ENCODE results near the gene PDXP.
"Not testable (repeated sequence)": the region's sequence is repeated elsewhere in the genome, so short reads cannot be mapped to it uniquely, and the experiment has no call there.

Gene PDXP

DNA sequence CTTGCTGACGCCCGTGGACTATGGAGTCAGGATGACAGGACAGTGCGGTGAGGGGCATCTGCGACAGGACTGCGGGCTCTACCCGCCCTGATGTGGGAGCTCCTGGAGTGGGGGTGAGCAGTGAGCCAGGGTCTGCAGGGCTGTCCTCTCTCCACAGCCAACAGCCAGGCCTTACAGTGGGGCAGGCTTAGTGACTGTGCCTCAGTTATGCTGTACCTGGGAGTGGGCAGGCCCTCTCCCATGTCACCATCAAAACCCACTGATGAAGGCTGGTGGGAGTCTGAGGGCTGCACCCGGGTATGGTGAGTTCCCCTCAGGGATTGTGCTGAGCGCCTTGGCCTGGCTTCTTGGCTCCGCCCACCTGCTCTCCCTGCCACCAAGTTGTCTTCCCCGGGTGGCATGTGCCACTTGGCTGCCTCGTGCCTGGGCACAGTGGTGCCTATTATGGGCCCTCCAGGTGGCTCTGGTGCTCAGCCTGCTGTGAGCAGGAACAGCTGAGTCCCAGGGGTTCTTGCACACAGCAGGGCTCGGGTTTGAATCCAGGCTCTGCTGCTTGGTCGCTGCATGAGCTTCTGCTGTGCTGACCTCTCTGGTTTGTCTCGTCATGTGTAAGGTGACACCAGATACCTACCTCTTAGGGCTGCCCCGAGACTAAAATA, 34.2 kb downstream of the PDXP start:
- no peak for FAIRE-seq

DNA sequence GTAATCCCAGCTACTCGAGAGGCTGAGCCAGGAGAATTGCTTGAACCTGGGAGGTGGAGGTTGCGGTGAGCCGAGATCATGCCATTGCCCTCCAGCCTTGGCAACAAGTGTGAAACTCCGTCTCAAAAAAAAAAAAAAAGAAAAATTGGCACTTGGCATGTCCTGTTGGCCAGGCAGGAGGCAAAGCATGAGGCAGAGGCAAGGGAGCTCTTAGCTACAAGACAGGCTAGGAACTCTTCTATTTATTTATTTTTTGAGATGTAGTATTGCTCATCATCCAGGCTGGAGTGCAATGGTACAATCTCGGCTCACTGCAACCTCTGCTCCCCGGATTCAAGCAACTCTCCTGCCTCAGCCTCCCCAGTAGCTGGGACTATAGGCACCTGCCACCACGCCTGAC, 35.6 kb downstream of the PDXP start:
- DNase-seq (ENCODE audit: insufficient read length, low spot score); FAIRE-seq: not testable (repeated sequence)

More for the DNA sequence above, 34.2 kb downstream of the PDXP start:
- no peak for DNase-seq (ENCODE audit: insufficient read length, low spot score)

DNA sequence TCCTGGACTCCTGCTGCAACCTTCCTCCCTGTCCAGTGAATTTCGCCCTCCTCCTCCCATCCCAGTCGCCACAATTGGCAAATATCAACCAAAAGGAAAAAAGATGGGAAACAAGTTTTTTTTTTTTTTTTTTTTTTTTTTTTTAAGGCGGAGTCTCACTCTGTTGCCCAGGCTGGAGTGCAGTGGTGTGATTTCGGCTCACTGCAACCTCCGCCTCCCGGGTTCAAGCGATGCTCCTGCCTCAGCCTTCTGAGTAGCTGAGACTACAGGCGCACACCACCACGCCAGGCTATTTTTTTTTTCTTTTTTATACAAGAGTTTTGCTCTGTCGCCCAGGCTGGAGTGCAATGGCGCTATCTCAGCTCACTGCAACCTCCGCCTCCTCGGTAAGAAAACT, 37.7 kb downstream of the PDXP start:
- FAIRE-seq = not testable (repeated sequence)

DNA sequence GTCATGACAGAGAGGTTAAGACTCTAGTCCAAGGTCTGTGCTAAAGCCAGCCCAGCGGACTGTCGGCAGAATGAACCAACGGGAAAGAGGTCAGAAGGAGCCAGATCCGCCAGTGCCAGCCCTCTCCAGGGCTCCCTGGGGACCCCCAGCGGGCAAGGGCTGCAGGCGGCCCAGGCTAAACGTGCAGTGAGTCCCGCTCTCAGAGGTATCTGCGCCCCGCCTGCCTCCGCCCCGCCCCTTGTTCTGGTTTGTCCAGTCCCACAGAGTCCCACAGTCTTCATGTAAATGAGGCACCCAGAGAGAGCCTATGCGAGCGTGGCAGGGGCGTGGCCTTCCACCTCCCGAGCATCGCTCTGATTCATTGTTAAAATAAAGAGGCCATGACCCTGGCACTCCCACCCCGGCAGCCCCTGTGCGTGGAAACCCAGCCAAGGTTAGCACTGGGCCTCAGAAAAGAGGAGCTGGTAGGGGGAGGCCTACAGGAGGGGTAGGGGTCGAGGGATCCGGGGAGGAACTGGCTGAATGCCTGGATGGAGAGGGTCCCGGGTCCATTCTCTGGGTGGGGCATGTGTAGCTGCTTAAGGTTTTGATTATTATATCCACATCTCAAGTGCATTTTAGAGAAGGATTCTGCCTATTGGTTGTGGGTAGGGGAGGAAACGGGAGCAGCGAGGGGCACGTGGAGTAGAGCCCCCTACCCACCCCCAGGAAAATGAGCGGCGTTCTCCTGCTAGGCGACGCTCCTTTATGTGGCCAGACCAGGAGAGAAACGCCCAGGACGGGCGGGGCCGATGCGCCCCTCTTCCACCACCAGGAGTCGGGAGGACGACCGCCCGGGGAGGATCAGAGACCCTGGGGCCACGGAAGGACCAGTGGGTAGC, 38.4 kb downstream of the PDXP start, which contains the start of gene TRIOBP:
Gene TRIOBP, plus strand, starts transcription at position 392 of the 881 bp plus-strand sequence. CDS start 4,318 bp downstream, outside the sequence.
- DNase-seq (ENCODE audit: insufficient read length, low spot score) = peak; percentile 87
- peak; percentile 90 for FAIRE-seq

More for the DNA sequence above, 37.7 kb downstream of the PDXP start:
- not testable (repeated sequence) for DNase-seq (ENCODE audit: insufficient read length, low spot score)

DNA sequence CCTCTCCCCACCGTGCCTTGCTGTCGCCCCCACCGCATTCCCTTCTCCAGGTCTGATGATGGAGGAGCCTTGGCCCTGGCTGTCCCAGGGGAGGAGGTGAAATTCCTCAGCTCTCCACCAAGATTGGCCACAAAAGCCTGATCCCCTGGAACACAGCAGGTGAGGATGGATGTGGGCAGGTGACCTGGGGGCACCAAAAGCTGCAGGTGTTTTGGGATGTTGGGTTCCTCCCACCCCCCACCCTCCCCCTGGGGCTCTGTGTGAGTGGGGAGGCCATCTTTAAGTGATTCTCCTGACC, 39.0 kb downstream of the PDXP start:
- FAIRE-seq = no peak
- no peak for DNase-seq (ENCODE audit: insufficient read length, low spot score)

DNA sequence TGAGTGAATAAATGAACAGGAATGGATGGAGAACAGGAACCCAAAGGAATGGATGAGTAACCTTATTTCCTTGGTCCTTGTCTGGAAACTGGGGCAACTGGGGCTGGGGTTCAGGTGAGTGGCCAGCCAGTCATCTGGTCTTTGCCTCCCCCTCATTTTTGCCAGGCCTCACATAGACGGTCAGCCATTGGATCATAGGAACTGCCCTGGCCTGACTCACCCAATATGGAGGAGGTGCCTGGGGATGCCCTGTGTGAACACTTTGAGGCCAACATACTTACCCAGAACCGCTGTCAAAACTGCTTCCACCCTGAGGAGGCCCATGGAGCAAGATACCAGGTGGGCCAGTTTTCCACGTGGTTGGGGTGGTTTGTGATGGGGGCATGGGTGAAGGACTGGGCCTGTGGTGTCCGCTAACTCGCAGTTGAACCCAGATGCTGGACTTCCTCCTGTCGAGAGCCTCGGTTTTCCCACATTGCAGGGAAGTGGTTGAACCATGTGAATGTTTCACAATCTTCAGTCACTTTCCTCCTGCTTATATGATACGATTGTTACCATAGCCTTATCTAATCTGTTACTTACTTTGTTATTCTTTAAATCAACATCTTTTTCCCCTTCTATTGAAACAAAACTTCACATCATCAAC, 42.7 kb downstream of the PDXP start:
- DNase-seq (ENCODE audit: insufficient read length, low spot score) (no peak), FAIRE-seq (no peak)

DNA sequence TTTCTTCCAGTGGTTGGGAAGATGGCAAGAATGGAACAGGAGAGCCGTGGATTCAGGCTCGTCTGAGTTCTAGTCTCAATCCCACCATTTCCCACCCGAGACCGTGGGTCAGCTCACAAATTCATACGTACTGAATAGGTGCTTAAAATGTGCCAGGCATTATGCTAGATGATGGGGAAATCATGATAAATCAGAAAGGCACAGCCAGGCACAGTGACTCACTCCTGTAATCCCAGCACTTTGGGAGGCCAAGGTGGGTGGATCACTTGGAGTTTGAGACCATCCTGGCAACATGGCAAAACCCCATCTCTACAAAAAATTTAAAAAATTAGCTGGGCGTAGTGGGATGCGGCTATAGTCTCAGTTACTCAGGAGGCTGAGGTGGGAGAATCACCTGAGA, 45.4 kb downstream of the PDXP start:
- no peak for DNase-seq (ENCODE audit: insufficient read length, low spot score)
- no peak for FAIRE-seq

DNA sequence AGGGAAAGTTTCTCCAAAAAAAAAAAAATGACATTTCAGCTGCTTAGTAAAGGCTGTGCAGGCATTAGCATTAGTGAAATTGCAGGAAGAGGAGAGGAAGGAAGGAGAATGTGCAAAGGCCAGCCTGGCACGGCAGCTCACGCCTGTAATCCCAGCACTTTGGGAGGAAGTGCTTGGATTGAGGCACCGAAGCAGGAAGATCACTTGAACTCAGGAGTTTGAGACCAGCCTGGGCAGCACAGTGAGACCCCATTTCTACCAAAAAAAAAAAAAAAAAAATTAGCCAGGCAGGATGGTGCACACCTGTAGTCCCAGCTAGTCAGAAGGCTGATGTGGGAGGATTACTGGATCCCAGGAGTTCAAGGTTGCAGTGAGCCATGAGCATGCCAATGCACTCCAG, 46.1 kb downstream of the PDXP start:
- no peak for FAIRE-seq
- no peak for DNase-seq (ENCODE audit: insufficient read length, low spot score)

DNA sequence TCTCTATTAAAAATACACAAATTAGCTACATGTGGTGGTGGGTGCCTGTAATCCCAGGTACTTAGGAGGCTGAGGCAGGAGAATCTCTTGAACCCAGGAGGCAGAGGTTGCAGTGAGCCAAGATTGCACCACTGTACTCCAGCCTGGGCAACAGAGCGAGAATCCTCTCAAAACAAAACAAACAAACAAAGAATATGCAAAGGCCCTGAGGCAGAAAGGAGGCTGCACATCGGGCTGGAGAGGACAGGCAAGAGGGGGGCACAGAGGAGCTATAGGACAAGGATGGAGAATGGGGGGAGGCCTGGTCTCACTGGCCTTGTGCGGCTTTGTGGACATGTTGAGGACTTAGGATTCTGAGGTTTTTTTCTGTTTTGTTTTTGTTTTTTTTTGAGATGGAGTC, 46.7 kb downstream of the PDXP start:
- no peak for DNase-seq (ENCODE audit: insufficient read length, low spot score)

DNA sequence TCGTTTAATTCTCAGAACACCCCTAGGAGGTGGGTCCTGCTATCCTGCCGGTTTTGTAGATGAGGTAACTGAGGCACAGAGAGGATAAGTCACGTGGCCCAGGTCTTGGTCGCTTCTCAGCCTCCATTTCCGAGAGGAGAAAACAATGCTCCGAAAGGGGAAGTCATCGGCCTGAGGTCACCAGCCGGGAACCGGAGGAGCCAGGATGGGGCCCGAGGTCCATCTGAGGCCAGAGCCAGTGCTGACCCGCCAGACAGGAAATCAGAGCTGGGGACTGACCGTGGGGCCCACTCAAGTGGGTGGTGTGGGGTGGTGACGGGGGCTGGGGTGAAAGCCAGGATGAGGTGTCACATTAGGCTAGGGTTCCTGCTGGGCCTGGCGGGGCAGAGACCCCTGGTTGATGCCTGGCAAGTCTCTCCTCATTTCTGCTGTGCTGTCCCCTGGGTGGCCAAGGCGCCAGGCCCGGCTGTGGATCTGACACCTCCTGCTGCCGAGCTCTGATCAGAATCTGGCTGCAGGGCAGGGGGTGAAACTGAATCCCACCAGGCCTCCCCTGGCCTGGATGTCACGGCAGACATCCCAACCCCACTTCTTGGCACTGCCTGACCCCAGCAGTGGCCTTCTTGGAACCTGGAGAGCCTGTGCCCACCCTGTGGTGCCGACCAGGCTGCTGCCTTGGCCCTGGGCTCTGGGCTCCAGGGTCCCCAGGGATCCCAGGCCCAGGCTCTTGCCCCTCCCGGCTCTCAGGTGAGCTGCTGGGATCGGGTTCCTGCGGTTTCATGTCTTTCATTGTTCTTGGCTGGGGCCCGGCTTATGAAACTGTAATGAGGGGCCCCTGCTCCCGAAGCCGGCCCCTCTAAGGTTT, 50.3 kb downstream of the PDXP start:
- FAIRE-seq = no peak
- DNase-seq (ENCODE audit: insufficient read length, low spot score) = no peak

More for the DNA sequence above, 46.7 kb downstream of the PDXP start:
- FAIRE-seq = no peak

DNA sequence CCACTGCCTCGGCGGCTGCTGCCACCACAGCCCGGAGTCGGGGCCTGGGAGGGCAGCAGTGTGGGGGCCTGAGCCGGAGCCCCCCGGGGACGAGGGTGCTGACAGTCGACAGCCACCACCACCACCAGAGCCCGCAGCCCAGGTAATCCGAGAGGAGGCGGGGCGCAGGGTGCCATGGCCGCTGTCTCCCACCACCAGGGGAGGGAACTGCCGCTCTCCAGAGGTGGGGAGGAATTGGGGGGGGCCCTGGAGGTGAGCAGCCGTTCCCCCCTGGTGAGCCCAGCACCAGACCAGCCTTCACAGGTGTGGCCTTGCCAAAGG, 50.9 kb downstream of the PDXP start:
- no peak for FAIRE-seq

DNA sequence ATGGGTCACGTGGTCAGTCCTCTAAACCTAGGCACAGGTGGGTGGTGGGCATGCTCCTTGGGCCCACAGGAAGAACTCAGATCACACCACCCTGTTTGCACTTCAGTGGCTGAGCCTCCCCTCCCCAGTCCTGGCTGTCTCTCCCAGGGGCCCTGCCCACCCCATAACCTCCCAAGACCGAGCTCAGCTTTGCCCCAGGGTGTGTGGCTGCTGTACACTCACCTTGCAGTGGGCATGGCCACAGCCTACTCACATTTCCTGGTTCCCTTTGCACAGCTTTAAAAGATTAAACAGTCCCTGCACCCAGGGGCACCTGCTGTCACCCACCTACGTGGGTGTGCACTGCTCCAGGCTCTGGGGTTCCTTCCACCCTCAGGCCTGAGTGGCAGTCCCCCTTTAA, 52.2 kb downstream of the PDXP start:
- FAIRE-seq = no peak
- no peak for DNase-seq (ENCODE audit: insufficient read length, low spot score)

More for the DNA sequence above, 50.9 kb downstream of the PDXP start:
- no peak for DNase-seq (ENCODE audit: insufficient read length, low spot score)

DNA sequence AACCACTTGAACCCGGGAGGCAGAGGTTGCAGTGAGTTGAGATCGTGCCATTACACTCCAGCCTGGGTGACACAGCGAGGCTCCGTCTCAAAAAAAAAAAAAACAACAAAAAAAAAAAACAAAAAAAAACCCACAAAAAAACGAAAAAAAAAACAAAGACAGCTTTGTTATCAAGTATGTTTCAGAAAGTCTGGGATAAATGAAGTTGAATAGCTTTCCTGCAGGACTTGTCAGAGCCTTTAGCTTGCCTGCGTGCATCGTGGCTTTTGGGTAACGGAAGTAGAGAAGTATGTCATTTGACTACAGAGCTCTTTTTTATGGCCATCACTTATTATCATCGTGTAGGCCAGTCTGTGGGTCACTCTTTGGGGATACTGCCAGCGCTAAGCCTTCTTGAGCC, 53.0 kb downstream of the PDXP start:
- FAIRE-seq (no peak), DNase-seq (ENCODE audit: insufficient read length, low spot score) (no peak)

DNA sequence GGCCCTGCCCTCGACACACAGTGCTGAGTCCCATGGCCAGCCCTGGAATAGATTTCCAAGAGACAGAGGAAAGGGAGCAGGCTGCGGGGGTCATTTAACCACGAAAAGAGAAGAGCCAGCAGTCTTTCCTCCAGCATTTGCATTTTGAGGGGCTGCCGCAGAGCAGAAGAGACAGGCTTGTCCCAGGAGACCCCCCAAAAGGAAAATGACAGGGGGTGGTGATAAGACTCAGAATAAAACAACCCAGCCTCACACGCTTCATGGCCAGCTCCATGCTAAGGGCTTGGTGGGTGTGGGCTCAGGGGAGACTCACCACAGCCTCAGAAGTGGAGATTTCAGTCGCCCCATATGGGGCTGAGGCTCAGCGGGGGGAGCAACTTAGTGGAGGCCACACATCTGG, 55.2 kb downstream of the PDXP start:
- FAIRE-seq = no peak

DNA sequence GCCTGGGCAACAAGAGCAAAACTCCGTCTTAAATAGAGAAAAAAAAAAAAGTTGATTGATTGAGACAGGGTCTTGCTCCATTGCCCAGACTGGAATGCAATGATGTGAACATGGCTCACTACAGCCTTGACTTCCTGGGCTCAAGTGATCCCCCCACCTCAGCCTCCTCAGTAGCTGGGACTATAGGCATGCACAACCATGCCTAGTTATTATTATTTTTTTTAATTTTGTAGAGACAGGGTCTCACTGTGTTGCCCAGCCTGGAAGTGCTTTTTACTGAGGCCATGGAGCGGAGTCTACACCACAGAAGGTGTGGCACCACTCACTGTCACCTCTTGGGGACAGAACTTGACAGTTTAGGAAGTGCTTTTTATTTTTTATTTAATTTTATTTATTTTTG, 56.1 kb downstream of the PDXP start:
- no peak for DNase-seq (ENCODE audit: insufficient read length, low spot score)
- no peak for FAIRE-seq

More for the DNA sequence above, 55.2 kb downstream of the PDXP start:
- no peak for DNase-seq (ENCODE audit: insufficient read length, low spot score)

DNA sequence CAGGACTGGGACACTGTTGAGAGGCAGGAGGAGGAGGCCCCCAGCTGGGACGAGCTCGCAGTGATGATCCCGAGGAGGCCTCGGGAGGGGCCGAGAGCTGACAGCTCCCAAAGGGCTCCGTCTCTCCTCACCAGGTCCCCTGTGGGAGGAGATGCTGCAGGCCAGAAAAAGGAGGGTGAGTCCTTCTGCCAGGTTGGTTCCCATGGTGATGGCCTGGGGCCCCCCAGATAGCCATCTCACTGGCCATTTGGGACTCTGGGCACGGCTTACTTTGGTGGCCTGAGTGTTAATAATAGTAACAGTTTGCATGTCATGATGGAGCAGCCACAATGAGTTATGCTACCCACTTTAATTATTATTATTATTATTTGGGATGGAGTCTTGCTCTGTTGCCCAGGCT, 57.2 kb downstream of the PDXP start:
- FAIRE-seq = no peak
- DNase-seq (ENCODE audit: insufficient read length, low spot score) = no peak

Measured in GM19239 (cell line).